IMR-90 (cell line): ENCODE data around the gene CTDSP1. TPM values are rescaled to one million over a fixed set of nuclear protein-coding genes. Genes with fewer than 3 reads are reported as not detected.

ENCODE experiments used
- ATAC-seq: fragments of 200-7000 bp; cut with Tn5 transposase; 2 replicates; pipeline ENCODE4 v1.9.1; 2020; ENCODE audit warnings: low read depth, mild to moderate bottlenecking, moderate library complexity
- BruUV-seq: library from RNA; stranded (reverse); fragments of 400-500 nt; replicated peaks from 2 replicates; lab custom pipeline; 2021; lab: Mats Ljungman, UMichigan
- CTCF ChIA-PET: fragments of 300-600 bp; formaldehyde crosslinking; extraction: SDS; loops from one replicate; lab custom pipeline; 2021; ENCODE audit warnings: antibody characterized with exemption; lab: Yijun Ruan, JAX
- POLR2A ChIA-PET: fragments of 300-600 bp; sonication (Branson Sonifier 250); formaldehyde crosslinking; loops from one replicate; lab custom pipeline; 2022; ENCODE audit warnings: antibody characterized with exemption; ENCODE audit not compliant: unreplicated experiment; lab: Charles Lee
- DNase-seq: peaks from one replicate; pipeline ENCODE4 v3.0.0; 2013
- H2AFZ ChIP-seq: replicated peaks from 2 replicates; pipeline ENCODE3; 2013; ENCODE audit warnings: low read length, mild to moderate bottlenecking; ENCODE audit not compliant: poor library complexity
- H2AK5ac ChIP-seq: 2 replicates; pipeline ENCODE4 v1.6.1; 2013; ENCODE audit warnings: low read depth, low read length, inconsistent platforms
- H2AK9ac ChIP-seq: replicated peaks from 2 replicates; pipeline ENCODE3; 2013; ENCODE audit warnings: mild to moderate bottlenecking, low read depth, low read length, moderate library complexity; ENCODE audit not compliant: poor library complexity
- H2BK120ac ChIP-seq: 2 replicates; pipeline ENCODE4 v1.6.1; 2013; ENCODE audit warnings: low read depth, low read length, inconsistent platforms
- H2BK15ac ChIP-seq: 3 replicates; pipeline ENCODE4 v1.6.1; 2013; ENCODE audit warnings: low read depth, low read length, inconsistent platforms
- H2BK20ac ChIP-seq: 2 replicates; pipeline ENCODE4 v1.6.1; 2013; ENCODE audit warnings: low read depth, mild to moderate bottlenecking, inconsistent platforms, low read length, moderate library complexity
- H2BK5ac ChIP-seq: 2 replicates; pipeline ENCODE4 v1.6.1; 2013; ENCODE audit warnings: mild to moderate bottlenecking, low read depth, low read length, inconsistent platforms; ENCODE audit not compliant: poor library complexity, severe bottlenecking
- H3K14ac ChIP-seq: replicated peaks from 2 replicates; pipeline ENCODE4 v1.6.1; 2013; ENCODE audit warnings: low read depth, low read length, inconsistent platforms
- H3K18ac ChIP-seq: 2 replicates; pipeline ENCODE4 v1.6.1; 2013; ENCODE audit warnings: low read depth, low read length, control low read depth
- H3K23ac ChIP-seq: 2 replicates; pipeline ENCODE4 v1.6.1; 2013; ENCODE audit warnings: low read depth, low read length, inconsistent platforms
- H3K27ac ChIP-seq: 2 replicates; pipeline ENCODE4 v1.5.1; 2013; ENCODE audit warnings: mild to moderate bottlenecking, control low read depth, low read length; ENCODE audit not compliant: insufficient read depth
- H3K27me3 ChIP-seq: 2 replicates; pipeline ENCODE4 v1.6.1; 2013; ENCODE audit warnings: low read length; ENCODE audit not compliant: control insufficient read depth, insufficient read depth
- H3K36me3 ChIP-seq: 2 replicates; pipeline ENCODE4 v1.6.1; 2013; ENCODE audit warnings: low read length, mixed read lengths; ENCODE audit not compliant: control insufficient read depth, insufficient read depth
- H3K4ac ChIP-seq: 2 replicates; pipeline ENCODE4 v1.6.1; 2013; ENCODE audit warnings: low read depth, low read length, inconsistent platforms
- H3K4me1 ChIP-seq: 2 replicates; pipeline ENCODE4 v1.6.1; 2013; ENCODE audit warnings: low read length, mixed read lengths; ENCODE audit not compliant: control insufficient read depth, insufficient read depth
- H3K4me2 ChIP-seq: 2 replicates; pipeline ENCODE4 v1.6.1; 2013; ENCODE audit warnings: low read depth, mild to moderate bottlenecking, control low read depth, low read length, moderate library complexity
- H3K4me3 ChIP-seq: 2 replicates; pipeline ENCODE4 v1.5.1; 2013; ENCODE audit warnings: low read depth, mild to moderate bottlenecking, control low read depth, low read length, moderate library complexity; ENCODE audit not compliant: insufficient read depth
- H3K56ac ChIP-seq: 2 replicates; pipeline ENCODE4 v1.6.1; 2013; ENCODE audit warnings: low read length, inconsistent platforms; ENCODE audit not compliant: insufficient read depth; ENCODE audit errors: extremely low read depth
- H3K79me1 ChIP-seq, 2 experiments: 2 replicates each; pipeline ENCODE4 v1.6.1; 2013; ENCODE audit warnings: low read length in 2 of 2, inconsistent platforms in 1 of 2, low read depth in 1 of 2
- H3K9ac ChIP-seq: 2 replicates; pipeline ENCODE4 v1.6.1; 2013; ENCODE audit warnings: low read depth, low read length, control low read depth
- H3K9me1 ChIP-seq: 2 replicates; pipeline ENCODE4 v1.6.1; 2013; ENCODE audit warnings: low read length, inconsistent platforms; ENCODE audit not compliant: insufficient read depth
- H3K9me3 ChIP-seq: 2 replicates; pipeline ENCODE4 v1.6.1; 2013; ENCODE audit warnings: low read length; ENCODE audit not compliant: control insufficient read depth, insufficient read depth
- H4K20me1 ChIP-seq: 2 replicates; pipeline ENCODE4 v1.6.1; 2013; ENCODE audit warnings: low read length, inconsistent platforms; ENCODE audit not compliant: insufficient read depth
- H4K5ac ChIP-seq: 2 replicates; pipeline ENCODE4 v1.6.1; 2013; ENCODE audit warnings: mild to moderate bottlenecking, low read depth, low read length, control low read depth
- H4K8ac ChIP-seq, 2 experiments: 2 replicates each; pipeline ENCODE4 v1.6.1; 2013; ENCODE audit warnings: low read depth in 2 of 2, low read length in 2 of 2, control low read depth in 1 of 2, inconsistent platforms in 1 of 2
- H4K91ac ChIP-seq: 2 replicates; pipeline ENCODE4 v1.6.1; 2013; ENCODE audit warnings: low read depth, low read length, inconsistent platforms; ENCODE audit not compliant: insufficient read depth
- BHLHE40 ChIP-seq: fragments of 150-350 bp; IDR thresholded peaks from 2 replicates; pipeline ENCODE4 v1.6.1; 2016; ENCODE audit warnings: mild to moderate bottlenecking, low read depth, low read length
- CEBPB ChIP-seq: IDR thresholded peaks from 2 replicates; pipeline ENCODE4 v1.6.1; 2012; ENCODE audit warnings: low read depth, low read length, improper control_type of control experiment
- CHD1 ChIP-seq: IDR thresholded peaks from 2 replicates; pipeline ENCODE4 v1.6.1; 2012; ENCODE audit warnings: low read depth, low read length, improper control_type of control experiment
- CTCF ChIP-seq: conservative IDR thresholded peaks from 2 replicates; pipeline ENCODE4 v1.5.1; 2012; ENCODE audit warnings: mild to moderate bottlenecking, low read depth, low read length, improper control_type of control experiment
- ELK1 ChIP-seq: fragments of 150-350 bp; IDR thresholded peaks from 2 replicates; pipeline ENCODE4 v1.6.1; 2016; ENCODE audit warnings: low read depth, mild to moderate bottlenecking, low read length, moderate library complexity, borderline replicate concordance
- FOS ChIP-seq: fragments of 150-350 bp; IDR thresholded peaks from 2 replicates; pipeline ENCODE4 v1.6.1; 2016; ENCODE audit warnings: low read depth, low read length
- MAFK ChIP-seq: IDR thresholded peaks from 2 replicates; pipeline ENCODE4 v1.6.1; 2012; ENCODE audit warnings: low read depth, low read length, improper control_type of control experiment
- MAZ ChIP-seq: IDR thresholded peaks from 2 replicates; pipeline ENCODE4 v1.6.1; 2012; ENCODE audit warnings: low read depth, mild to moderate bottlenecking, low read length, improper control_type of control experiment, moderate library complexity, borderline replicate concordance
- MXI1 ChIP-seq: IDR thresholded peaks from 2 replicates; pipeline ENCODE4 v1.6.1; 2012; ENCODE audit warnings: low read depth, mild to moderate bottlenecking, low read length, moderate library complexity, borderline replicate concordance
- NFE2L2 ChIP-seq: fragments of 150-350 bp; IDR thresholded peaks from 2 replicates; pipeline ENCODE4 v1.6.1; 2016; ENCODE audit warnings: low read depth, mild to moderate bottlenecking, low read length
- POLR2A ChIP-seq: IDR thresholded peaks from 2 replicates; pipeline ENCODE4 v1.6.1; 2012; ENCODE audit warnings: mild to moderate bottlenecking, low read depth, low read length
- RAD21 ChIP-seq: IDR thresholded peaks from 2 replicates; pipeline ENCODE4 v1.6.1; 2012; ENCODE audit warnings: low read length, improper control_type of control experiment
- RCOR1 ChIP-seq: IDR thresholded peaks from 2 replicates; pipeline ENCODE4 v1.6.1; 2012; ENCODE audit warnings: mild to moderate bottlenecking, low read length, improper control_type of control experiment; ENCODE audit not compliant: insufficient replicate concordance
- RFX5 ChIP-seq: IDR thresholded peaks from 2 replicates; pipeline ENCODE4 v1.8.0; 2012; ENCODE audit warnings: low read depth, mild to moderate bottlenecking, low read length, moderate library complexity
- SMC3 ChIP-seq: fragments of 150-350 bp; IDR thresholded peaks from 2 replicates; pipeline ENCODE4 v1.6.1; 2016; ENCODE audit warnings: low read depth, mild to moderate bottlenecking, antibody characterized with exemption, low read length, moderate library complexity
- USF2 ChIP-seq: fragments of 150-350 bp; IDR thresholded peaks from 2 replicates; pipeline ENCODE4 v1.6.1; 2017; ENCODE audit warnings: mild to moderate bottlenecking, antibody characterized with exemption, low read length, low read depth
- WGBS, 2 experiments: methylation state at CpG; one replicate each; pipeline versions ENCODE4 v1.1.5 to v1.1.7; 2013; ENCODE audit warnings: missing lambda C conversion rate in 2 of 2; ENCODE audit not compliant: insufficient read length in 1 of 2; ENCODE audit errors: extremely low coverage in 2 of 2; 5-methylcytosine and 5-hydroxymethylcytosine counted together
- dilution Hi-C: fragments of 300-500 bp; cut with HindIII; formaldehyde crosslinking; loops from one replicate; pipeline ENCODE4 v1.14.3; 2018; ENCODE audit warnings: low sequenced_read_pairs; ENCODE audit not compliant: unreplicated experiment
- in situ Hi-C: fragments of 300-500 bp; cut with MboI; formaldehyde crosslinking; loops from 3 replicates; pipeline ENCODE4 v1.14.3; 2019; ENCODE audit warnings: low sequenced_read_pairs, inconsistent platforms, mixed read lengths
- intact Hi-C: fragments of 100-400 bp; cut with micrococcal nuclease; formaldehyde crosslinking; loops from 2 replicates; pipeline ENCODE4 v1.10.0; 2022
- polyA plus RNA-seq, 3 experiments: library from polyadenylated mRNA; depleted of rRNA; stranded (reverse); fragments of >200 nt; gene quantifications; 2 replicates each; pipeline ENCODE4 v1.2.3, GENCODE V29; 2012; ENCODE audit warnings: low replicate concordance in 1 of 3
- total RNA-seq: library from RNA; depleted of rRNA; stranded (reverse); fragments of >200 nt; gene quantifications from 2 replicates; pipeline ENCODE4 v1.2.3, GENCODE V29; 2012

Gene CTDSP1
- total and polyA plus RNA-seq, 2 of the 4 experiments (the other 2 are of a cell fraction), result 19.7 to 64.3 TPM

GRCh38 chr2:218427741-218428140, 28.1 kb downstream of the CTDSP1 start:
- H2AK5ac ChIP-seq, result no peak overlapping the region
- H3K79me1 ChIP-seq, result no peaks in the 10 kb centered on the region
- no peak overlapping the region for H2AK9ac ChIP-seq
- no peak overlapping the region for H3K4me2 ChIP-seq
- no peak overlapping the region for H4K91ac ChIP-seq
- no peak overlapping the region for H3K9ac ChIP-seq
- no peak overlapping the region for H2BK15ac ChIP-seq
- WGBS, 2 experiments, result 54% methylated on average over 3 of the region's 11 CpGs; no CpG with 5 or more reads in 1 of the 2 experiments
- no peak overlapping the region for H3K23ac ChIP-seq
- peaks cover 23% of the 10 kb centered on the region for H3K27me3 ChIP-seq
- no peaks in the 10 kb centered on the region for H3K9me3 ChIP-seq
- TF ChIP-seq MAZ (no peak), ELK1 (no peak), SMC3 (no peak), RFX5 (no peak), MXI1 (no peak), POLR2A (no peak), MAFK (no peak), RCOR1 (no peak), CHD1 (no peak), CEBPB (no peak), NFE2L2 (no peak), USF2 (no peak), FOS (no peak), CTCF (no peak), BHLHE40 (no peak), RAD21 (no peak)
- intact Hi-C loops, result no loop called here
- no peak overlapping the region for H3K14ac ChIP-seq
- no peak overlapping the region for H3K4ac ChIP-seq
- no peak overlapping the region for H3K18ac ChIP-seq
- no peak overlapping the region for H2BK120ac ChIP-seq
- no TSS peak for BruUV-seq
- no peak overlapping the region for H2AFZ ChIP-seq
- no peak overlapping the region for H4K5ac ChIP-seq
- no peak overlapping the region for H2BK20ac ChIP-seq
- H4K20me1 ChIP-seq, result no peaks in the 10 kb centered on the region; the same call in 1 of the 2 replicates
- H3K9me1 ChIP-seq, result no peaks in the 10 kb centered on the region; the same call in 1 of the 2 replicates
- DNase-seq, result no peak
- H3K56ac ChIP-seq, result no peak overlapping the region
- no peak overlapping the region for H3K27ac ChIP-seq
- no peak overlapping the region for H4K8ac ChIP-seq
- ChIA-PET POLR2A (no interaction called here), CTCF (interaction anchor here (0.7 kb wide), 2 partner anchors 16 to 261 kb away, joined by 3 to 7 read pairs; no protein-coding TSS in a partner anchor)
- no peaks in the 10 kb centered on the region for H3K4me1 ChIP-seq
- no peaks in the 10 kb centered on the region for H3K36me3 ChIP-seq
- in situ Hi-C loops, result no loop called here
- H3K4me3 ChIP-seq, result no peak overlapping the region
- H2BK5ac ChIP-seq, result no peak overlapping the region
- dilution Hi-C loops, result no loop called here
- ATAC-seq, result no peak
